HepG2 (cell line): ENCODE data around the gene GADD45B.

Experiments used
- CHD2 ChIP-seq: IDR thresholded peaks from 2 replicates; pipeline ENCODE4 v1.6.1; 2011; ENCODE audit warnings: low read depth, low read length, improper control_type of control experiment
- IRF2 ChIP-seq: IDR thresholded peaks from 2 replicates; pipeline ENCODE4 v1.6.1; 2018; ENCODE audit warnings: missing genetic modification reagents, missing compliant biosample characterization
- MAFK ChIP-seq, 2 experiments: IDR thresholded peaks in 1 of 2; conservative IDR thresholded peaks in 1 of 2; 2 replicates each; pipeline ENCODE4 v1.6.1; 2011; ENCODE audit warnings: improper control_type of control experiment in 2 of 2, low read length in 2 of 2
- POLR2A ChIP-seq, 2 experiments: IDR thresholded peaks; 2 replicates each; pipeline ENCODE4 v1.6.1; 2011; ENCODE audit warnings: low read depth in 2 of 2, low read length in 2 of 2, mild to moderate bottlenecking in 1 of 2, moderate library complexity in 1 of 2; ENCODE audit not compliant: insufficient read depth in 1 of 2
- PREB ChIP-seq: sonication (generic); formaldehyde crosslinking; IDR thresholded peaks from 2 replicates; pipeline ENCODE4 v1.4.0; 2020; ENCODE audit warnings: missing genetic modification reagents
- SETDB1 ChIP-seq: sonication (generic); formaldehyde crosslinking; IDR thresholded peaks from 2 replicates; pipeline ENCODE4 v1.5.1; 2020; ENCODE audit warnings: missing genetic modification reagents, mild to moderate bottlenecking, borderline replicate concordance
- ZNF326 ChIP-seq: sonication (generic); formaldehyde crosslinking; IDR thresholded peaks from 2 replicates; pipeline ENCODE4 v1.4.0; 2020; ENCODE audit warnings: missing genetic modification reagents, borderline replicate concordance
- ZNF577 ChIP-seq: sonication (generic); formaldehyde crosslinking; IDR thresholded peaks from 2 replicates; pipeline ENCODE4 v1.4.0; 2020; ENCODE audit warnings: mild to moderate bottlenecking, low read depth, missing genetic modification reagents, borderline replicate concordance
- ZNF878 ChIP-seq: sonication (generic); formaldehyde crosslinking; IDR thresholded peaks from 2 replicates; pipeline ENCODE4 v1.8.1; 2023; ENCODE audit warnings: mild to moderate bottlenecking, missing genetic modification reagents, moderate library complexity
- TF ChIP-seq, protein P1 (sequence below): sonication (generic); formaldehyde crosslinking; conservative IDR thresholded peaks from 2 replicates; pipeline ENCODE4 v1.4.0; 2020; ENCODE audit warnings: missing genetic modification reagents
- TF ChIP-seq, protein P2 (sequence below): sonication (generic); formaldehyde crosslinking; IDR thresholded peaks from 2 replicates; pipeline ENCODE4 v1.5.0; 2020; ENCODE audit warnings: mild to moderate bottlenecking, missing genetic modification reagents, moderate library complexity
- TF ChIP-seq, protein P3 (sequence below): sonication (generic); formaldehyde crosslinking; IDR thresholded peaks from 2 replicates; pipeline ENCODE4 v1.4.0; 2020; ENCODE audit warnings: missing genetic modification reagents, borderline replicate concordance

DNA sequence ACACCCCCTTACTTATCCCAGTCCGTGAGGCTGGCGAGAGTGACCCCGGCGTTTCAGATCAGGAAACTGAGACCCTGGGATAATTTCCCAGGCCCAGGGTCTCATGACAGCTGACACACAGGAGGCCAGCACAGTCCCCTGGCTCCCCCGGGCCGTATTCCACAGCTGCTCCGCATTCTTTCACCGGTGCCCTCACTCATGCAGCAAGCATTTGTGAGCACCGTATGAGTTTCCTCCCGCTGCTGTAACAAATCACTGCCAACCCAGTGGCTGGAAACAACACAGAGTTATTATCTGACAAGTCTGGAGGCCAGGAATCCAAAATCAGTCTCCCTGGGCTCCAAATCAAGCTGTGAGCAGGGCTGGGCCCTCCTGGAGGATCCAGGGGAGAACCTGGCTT is 21.3 kb downstream of the GADD45B start:
- no peak for TF ChIP-seq MAFK (conservative IDR thresholded peaks at IDR 0.05 in 1 of 2, IDR thresholded peaks at IDR 0.05 in 1 of 2; ENCODE audit: low read length in 2 of 2)
- no peak for TF ChIP-seq SETDB1
- TF ChIP-seq POLR2A (IDR thresholded peaks at IDR 0.05; ENCODE audit: insufficient read depth in 1 of 2, low read depth in 2 of 2, low read length in 2 of 2) = no peak
- TF ChIP-seq IRF2 (CRISPR knock-in tag) = no peak
- TF ChIP-seq, protein P1, sequence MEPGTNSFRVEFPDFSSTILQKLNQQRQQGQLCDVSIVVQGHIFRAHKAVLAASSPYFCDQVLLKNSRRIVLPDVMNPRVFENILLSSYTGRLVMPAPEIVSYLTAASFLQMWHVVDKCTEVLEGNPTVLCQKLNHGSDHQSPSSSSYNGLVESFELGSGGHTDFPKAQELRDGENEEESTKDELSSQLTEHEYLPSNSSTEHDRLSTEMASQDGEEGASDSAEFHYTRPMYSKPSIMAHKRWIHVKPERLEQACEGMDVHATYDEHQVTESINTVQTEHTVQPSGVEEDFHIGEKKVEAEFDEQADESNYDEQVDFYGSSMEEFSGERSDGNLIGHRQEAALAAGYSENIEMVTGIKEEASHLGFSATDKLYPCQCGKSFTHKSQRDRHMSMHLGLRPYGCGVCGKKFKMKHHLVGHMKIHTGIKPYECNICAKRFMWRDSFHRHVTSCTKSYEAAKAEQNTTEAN (CRISPR knock-in tag) = no peak
- TF ChIP-seq, protein P2, sequence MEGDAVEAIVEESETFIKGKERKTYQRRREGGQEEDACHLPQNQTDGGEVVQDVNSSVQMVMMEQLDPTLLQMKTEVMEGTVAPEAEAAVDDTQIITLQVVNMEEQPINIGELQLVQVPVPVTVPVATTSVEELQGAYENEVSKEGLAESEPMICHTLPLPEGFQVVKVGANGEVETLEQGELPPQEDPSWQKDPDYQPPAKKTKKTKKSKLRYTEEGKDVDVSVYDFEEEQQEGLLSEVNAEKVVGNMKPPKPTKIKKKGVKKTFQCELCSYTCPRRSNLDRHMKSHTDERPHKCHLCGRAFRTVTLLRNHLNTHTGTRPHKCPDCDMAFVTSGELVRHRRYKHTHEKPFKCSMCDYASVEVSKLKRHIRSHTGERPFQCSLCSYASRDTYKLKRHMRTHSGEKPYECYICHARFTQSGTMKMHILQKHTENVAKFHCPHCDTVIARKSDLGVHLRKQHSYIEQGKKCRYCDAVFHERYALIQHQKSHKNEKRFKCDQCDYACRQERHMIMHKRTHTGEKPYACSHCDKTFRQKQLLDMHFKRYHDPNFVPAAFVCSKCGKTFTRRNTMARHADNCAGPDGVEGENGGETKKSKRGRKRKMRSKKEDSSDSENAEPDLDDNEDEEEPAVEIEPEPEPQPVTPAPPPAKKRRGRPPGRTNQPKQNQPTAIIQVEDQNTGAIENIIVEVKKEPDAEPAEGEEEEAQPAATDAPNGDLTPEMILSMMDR (CRISPR knock-in tag) = no peak
- TF ChIP-seq CHD2 = no peak
- TF ChIP-seq PREB = no peak
- no peak for TF ChIP-seq ZNF878 (CRISPR knock-in tag)
- no peak for TF ChIP-seq ZNF326 (CRISPR knock-in tag)
- no peak for TF ChIP-seq ZNF577 (CRISPR knock-in tag)
- TF ChIP-seq, protein P3, sequence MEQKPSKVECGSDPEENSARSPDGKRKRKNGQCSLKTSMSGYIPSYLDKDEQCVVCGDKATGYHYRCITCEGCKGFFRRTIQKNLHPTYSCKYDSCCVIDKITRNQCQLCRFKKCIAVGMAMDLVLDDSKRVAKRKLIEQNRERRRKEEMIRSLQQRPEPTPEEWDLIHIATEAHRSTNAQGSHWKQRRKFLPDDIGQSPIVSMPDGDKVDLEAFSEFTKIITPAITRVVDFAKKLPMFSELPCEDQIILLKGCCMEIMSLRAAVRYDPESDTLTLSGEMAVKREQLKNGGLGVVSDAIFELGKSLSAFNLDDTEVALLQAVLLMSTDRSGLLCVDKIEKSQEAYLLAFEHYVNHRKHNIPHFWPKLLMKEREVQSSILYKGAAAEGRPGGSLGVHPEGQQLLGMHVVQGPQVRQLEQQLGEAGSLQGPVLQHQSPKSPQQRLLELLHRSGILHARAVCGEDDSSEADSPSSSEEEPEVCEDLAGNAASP (CRISPR knock-in tag) = no peak
